K562 (cell line): ENCODE data around the gene TBL2. TPM values are rescaled to one million over a fixed set of nuclear protein-coding genes. Genes with fewer than 3 reads are reported as not detected.
A peak's percentile ranks its signal among the peaks of the same experiment; 100 is the strongest.

Experiments
- BHLHE40 ChIP-seq: IDR thresholded peaks from 2 replicates; pipeline ENCODE4 v1.6.1; 2011; ENCODE audit warnings: low read length, improper control_type of control experiment
- CBFB ChIP-seq: sonication (generic); formaldehyde crosslinking; IDR thresholded peaks from 2 replicates; pipeline ENCODE4 v1.4.0; 2020; ENCODE audit warnings: mild to moderate bottlenecking, missing genetic modification reagents
- DNMT1 ChIP-seq: fragments of 450-650 bp; IDR thresholded peaks from 2 replicates; pipeline ENCODE4 v1.6.1; 2016; ENCODE audit warnings: antibody characterized with exemption, mild to moderate bottlenecking
- ELF2 ChIP-seq: fragments of 250-450 bp; sonication (Bioruptor Pico); IDR thresholded peaks from 2 replicates; pipeline ENCODE4 v1.5.0; 2021; ENCODE audit warnings: mild to moderate bottlenecking
- ESRRA ChIP-seq: fragments of 450-650 bp; IDR thresholded peaks from 2 replicates; pipeline ENCODE4 v1.6.1; 2014; ENCODE audit warnings: low read depth, mild to moderate bottlenecking, moderate library complexity, borderline replicate concordance
- ETS2 ChIP-seq: IDR thresholded peaks from 2 replicates; pipeline ENCODE4 v1.6.1; 2016; ENCODE audit warnings: borderline replicate concordance, missing genetic modification characterization, mild to moderate bottlenecking, moderate library complexity, missing compliant biosample characterization; ENCODE audit not compliant: poor library complexity, severe bottlenecking
- FOSL1 ChIP-seq: fragments of 200-800 bp; sonication (Bioruptor generic); conservative IDR thresholded peaks from 2 replicates; pipeline ENCODE4 v1.6.1; 2016; ENCODE audit warnings: missing genetic modification characterization, missing compliant biosample characterization
- GTF2A2 ChIP-seq: IDR thresholded peaks from 2 replicates; pipeline ENCODE4 v1.6.1; 2016; ENCODE audit warnings: mild to moderate bottlenecking, missing genetic modification characterization, missing compliant biosample characterization
- KLF1 ChIP-seq: fragments of 450-650 bp; IDR thresholded peaks from 2 replicates; pipeline ENCODE4 v1.6.1; 2016; ENCODE audit warnings: missing genetic modification characterization, missing compliant biosample characterization
- MAFG ChIP-seq: fragments of 450-650 bp; conservative IDR thresholded peaks from 2 replicates; pipeline ENCODE4 v1.6.1; 2016; ENCODE audit warnings: missing genetic modification characterization, missing compliant biosample characterization
- MCM2 ChIP-seq: fragments of 450-650 bp; IDR thresholded peaks from 2 replicates; pipeline ENCODE4 v1.6.1; 2017; ENCODE audit warnings: low read depth, mild to moderate bottlenecking
- NFXL1 ChIP-seq: fragments of 450-650 bp; formaldehyde crosslinking; IDR thresholded peaks from 2 replicates; pipeline ENCODE4 v1.4.0; 2021; ENCODE audit warnings: mild to moderate bottlenecking
- PTRF ChIP-seq: fragments of 450-650 bp; IDR thresholded peaks from 2 replicates; pipeline ENCODE4 v1.6.1; 2016; ENCODE audit warnings: mild to moderate bottlenecking, missing genetic modification characterization, missing compliant biosample characterization
- SLC30A9 ChIP-seq: fragments of 250-450 bp; sonication (Bioruptor Pico); IDR thresholded peaks from 2 replicates; pipeline ENCODE4 v1.8.0; 2022; ENCODE audit warnings: mild to moderate bottlenecking, moderate library complexity
- ZFX ChIP-seq: sonication (generic); formaldehyde crosslinking; IDR thresholded peaks from 2 replicates; pipeline ENCODE4 v1.8.0; 2022; ENCODE audit warnings: mild to moderate bottlenecking, missing genetic modification reagents, moderate library complexity
- ZNF79 ChIP-seq: fragments of 250-450 bp; sonication (Bioruptor Pico); IDR thresholded peaks from 2 replicates; pipeline ENCODE4 v1.4.0; 2020; ENCODE audit warnings: low read depth, mild to moderate bottlenecking, moderate library complexity
- polyA plus RNA-seq, 8 experiments: library from polyadenylated mRNA; depleted of rRNA in 4 of 8; stranded (reverse) in 5 of 8; unstranded in 3 of 8; fragments of >200 nt; fragmentation: Nextera tagmentation in 2 of 8; fragmentation: Illumina TruSeq in 1 of 8; extraction: Ambion mirVana in 2 of 8; extraction: Trizol in 1 of 8; gene quantifications; 2 replicates each; pipeline versions ENCODE4 v1.2.1 to v1.2.3, GENCODE V29; 2011 to 2014; ENCODE audit warnings: inconsistent platforms in 1 of 8, missing spikeins in 1 of 8
- total RNA-seq, 7 experiments: library from RNA; depleted of rRNA in 6 of 7; stranded (reverse); fragments of >200 nt in 6 of 7; fragmentation: Illumina TruSeq in 2 of 7; extraction: Trizol in 2 of 7; gene quantifications; 2 replicates each; pipeline versions ENCODE4 v1.2.1 to v1.2.3, GENCODE V29; 2011 to 2021; ENCODE audit warnings: low replicate concordance in 1 of 7
- TF ChIP-seq, protein P1 (sequence below): fragments of 450-650 bp; formaldehyde crosslinking; IDR thresholded peaks from 2 replicates; pipeline ENCODE4 v1.4.0; 2022; ENCODE audit warnings: missing genetic modification characterization
- TF ChIP-seq, protein P2 (sequence below), 2 experiments: fragments of 200-800 bp in 1 of 2; sonication (Bioruptor generic) in 1 of 2; sonication (generic) in 1 of 2; formaldehyde crosslinking in 1 of 2; IDR thresholded peaks in 1 of 2; conservative IDR thresholded peaks in 1 of 2; 2 replicates each; pipeline versions ENCODE4 v1.5.0 to v1.6.1; 2016 to 2020; ENCODE audit warnings: missing compliant biosample characterization in 1 of 2, missing genetic modification characterization in 1 of 2, missing genetic modification reagents in 1 of 2
- TF ChIP-seq, protein P3 (sequence below): fragments of 450-650 bp; IDR thresholded peaks from 2 replicates; pipeline ENCODE4 v1.6.1; 2016; ENCODE audit warnings: low read depth, mild to moderate bottlenecking, moderate library complexity
- TF ChIP-seq, protein P4 (sequence below): fragments of 450-650 bp; IDR thresholded peaks from 2 replicates; pipeline ENCODE4 v1.6.1; 2018; ENCODE audit not compliant: partially characterized antibody

The TBL2 gene
- total and polyA plus RNA-seq, 9 of the 15 experiments (the other 6 are each of a cell fraction or from before 2014, with no cell fraction given): 2.5 to 123 (median 49.2) TPM

- TF ChIP-seq, protein P1, sequence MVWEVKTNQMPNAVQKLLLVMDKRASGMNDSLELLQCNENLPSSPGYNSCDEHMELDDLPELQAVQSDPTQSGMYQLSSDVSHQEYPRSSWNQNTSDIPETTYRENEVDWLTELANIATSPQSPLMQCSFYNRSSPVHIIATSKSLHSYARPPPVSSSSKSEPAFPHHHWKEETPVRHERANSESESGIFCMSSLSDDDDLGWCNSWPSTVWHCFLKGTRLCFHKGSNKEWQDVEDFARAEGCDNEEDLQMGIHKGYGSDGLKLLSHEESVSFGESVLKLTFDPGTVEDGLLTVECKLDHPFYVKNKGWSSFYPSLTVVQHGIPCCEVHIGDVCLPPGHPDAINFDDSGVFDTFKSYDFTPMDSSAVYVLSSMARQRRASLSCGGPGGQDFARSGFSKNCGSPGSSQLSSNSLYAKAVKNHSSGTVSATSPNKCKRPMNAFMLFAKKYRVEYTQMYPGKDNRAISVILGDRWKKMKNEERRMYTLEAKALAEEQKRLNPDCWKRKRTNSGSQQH (CRISPR knock-in tag): no peak
- TF ChIP-seq, protein P2, sequence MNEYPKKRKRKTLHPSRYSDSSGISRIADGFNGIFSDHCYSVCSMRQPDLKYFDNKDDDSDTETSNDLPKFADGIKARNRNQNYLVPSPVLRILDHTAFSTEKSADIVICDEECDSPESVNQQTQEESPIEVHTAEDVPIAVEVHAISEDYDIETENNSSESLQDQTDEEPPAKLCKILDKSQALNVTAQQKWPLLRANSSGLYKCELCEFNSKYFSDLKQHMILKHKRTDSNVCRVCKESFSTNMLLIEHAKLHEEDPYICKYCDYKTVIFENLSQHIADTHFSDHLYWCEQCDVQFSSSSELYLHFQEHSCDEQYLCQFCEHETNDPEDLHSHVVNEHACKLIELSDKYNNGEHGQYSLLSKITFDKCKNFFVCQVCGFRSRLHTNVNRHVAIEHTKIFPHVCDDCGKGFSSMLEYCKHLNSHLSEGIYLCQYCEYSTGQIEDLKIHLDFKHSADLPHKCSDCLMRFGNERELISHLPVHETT (CRISPR knock-in tag; conservative IDR thresholded peaks at IDR 0.05 in 1 of 2, IDR thresholded peaks at IDR 0.05 in 1 of 2): no peak
- TF ChIP-seq GTF2A2 (tag) (no peak), ZNF79 (CRISPR knock-in tag) (no peak), DNMT1 (no peak), MAFG (tag) (no peak), PTRF (tag) (no peak), KLF1 (tag) (no peak), SLC30A9 (CRISPR knock-in tag) (no peak), NFXL1 (CRISPR knock-in tag) (no peak), BHLHE40 (peak; percentile 90), CBFB (no peak), ELF2 (CRISPR knock-in tag) (no peak), MCM2 (no peak), ZFX (CRISPR knock-in tag) (peak; percentile 62), ETS2 (tag) (no peak), ESRRA (peak; percentile 84; the same call in 1 of the 2 replicates), FOSL1 (tag) (peak; percentile 7; the same call in 1 of the 2 replicates)
- TF ChIP-seq, protein P3, sequence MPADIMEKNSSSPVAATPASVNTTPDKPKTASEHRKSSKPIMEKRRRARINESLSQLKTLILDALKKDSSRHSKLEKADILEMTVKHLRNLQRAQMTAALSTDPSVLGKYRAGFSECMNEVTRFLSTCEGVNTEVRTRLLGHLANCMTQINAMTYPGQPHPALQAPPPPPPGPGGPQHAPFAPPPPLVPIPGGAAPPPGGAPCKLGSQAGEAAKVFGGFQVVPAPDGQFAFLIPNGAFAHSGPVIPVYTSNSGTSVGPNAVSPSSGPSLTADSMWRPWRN: peak; percentile 94
- TF ChIP-seq, protein P4, sequence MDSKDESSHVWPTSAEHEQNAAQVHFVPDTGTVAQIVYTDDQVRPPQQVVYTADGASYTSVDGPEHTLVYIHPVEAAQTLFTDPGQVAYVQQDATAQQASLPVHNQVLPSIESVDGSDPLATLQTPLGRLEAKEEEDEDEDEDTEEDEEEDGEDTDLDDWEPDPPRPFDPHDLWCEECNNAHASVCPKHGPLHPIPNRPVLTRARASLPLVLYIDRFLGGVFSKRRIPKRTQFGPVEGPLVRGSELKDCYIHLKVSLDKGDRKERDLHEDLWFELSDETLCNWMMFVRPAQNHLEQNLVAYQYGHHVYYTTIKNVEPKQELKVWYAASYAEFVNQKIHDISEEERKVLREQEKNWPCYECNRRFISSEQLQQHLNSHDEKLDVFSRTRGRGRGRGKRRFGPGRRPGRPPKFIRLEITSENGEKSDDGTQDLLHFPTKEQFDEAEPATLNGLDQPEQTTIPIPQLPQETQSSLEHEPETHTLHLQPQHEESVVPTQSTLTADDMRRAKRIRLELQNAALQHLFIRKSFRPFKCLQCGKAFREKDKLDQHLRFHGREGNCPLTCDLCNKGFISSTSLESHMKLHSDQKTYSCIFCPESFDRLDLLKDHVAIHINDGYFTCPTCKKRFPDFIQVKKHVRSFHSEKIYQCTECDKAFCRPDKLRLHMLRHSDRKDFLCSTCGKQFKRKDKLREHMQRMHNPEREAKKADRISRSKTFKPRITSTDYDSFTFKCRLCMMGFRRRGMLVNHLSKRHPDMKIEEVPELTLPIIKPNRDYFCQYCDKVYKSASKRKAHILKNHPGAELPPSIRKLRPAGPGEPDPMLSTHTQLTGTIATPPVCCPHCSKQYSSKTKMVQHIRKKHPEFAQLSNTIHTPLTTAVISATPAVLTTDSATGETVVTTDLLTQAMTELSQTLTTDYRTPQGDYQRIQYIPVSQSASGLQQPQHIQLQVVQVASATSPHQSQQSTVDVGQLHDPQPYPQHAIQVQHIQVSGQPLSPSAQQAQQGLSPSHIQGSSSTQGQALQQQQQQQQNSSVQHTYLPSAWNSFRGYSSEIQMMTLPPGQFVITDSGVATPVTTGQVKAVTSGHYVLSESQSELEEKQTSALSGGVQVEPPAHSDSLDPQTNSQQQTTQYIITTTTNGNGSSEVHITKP: no peak
These were observed 44.8 kb upstream of the TBL2 start (continued) for GRCh38 chr7:73622909-73623797.
